Right ventricle myocardium inferior (tissue), 1 donor: ENCODE data around the gene CBL. TPM values are rescaled to one million over a fixed set of nuclear protein-coding genes. Genes with fewer than 3 reads are reported as not detected.
A peak's percentile ranks its signal among the peaks of the same experiment; 100 is the strongest.

ENCODE experiments used
- ATAC-seq: fragments of 200-7000 bp; cut with Tn5 transposase; one replicate; pipeline ENCODE4 v1.9.1; 2020; ENCODE audit warnings: mild to moderate bottlenecking, moderate library complexity
- DNase-seq: peaks from one replicate; pipeline ENCODE4 v3.0.0; 2021; ENCODE audit errors: missing footprints
- intact Hi-C: fragments of 100-400 bp; cut with DNase I; formaldehyde crosslinking; loops from one replicate; pipeline ENCODE4 v1.11.0; 2022
- total RNA-seq: library from RNA; stranded (reverse); fragmentation: NEBNext Ultra II Directional; extraction: Animal tissue kit (Norgen Biotek cat#: 25700); gene quantifications from one replicate; pipeline ENCODE4 v1.2.1, GENCODE V29; 2021
- donor health status: DM: no; HTN: yes; CAD: no; lungs with severe emphysema.

Gene CBL
- total RNA-seq, 1 donor from 2014 or later, result 7.1 TPM

GRCh38 chr11:119316729-119317591 lies 110.8 kb downstream of the CBL start, which contains the start of gene MCAM:
MCAM (minus strand) TSS chr11:119317130; CDS start chr11:119317101, 29 bp downstream.
- peak; percentile 38 for ATAC-seq
- intact Hi-C loops, result loop anchor here (2.0 kb wide), 1 partner anchor 112 kb away; no protein-coding TSS in a partner anchor
- DNase-seq, result no peak

GRCh38 chr11:119317592-119318239 lies 111.6 kb downstream of the CBL start:
- intact Hi-C loops, result loop anchor here (2.0 kb wide), 1 partner anchor 113 kb away; no protein-coding TSS in a partner anchor

GRCh38 chr11:119318240-119319135 lies 112.3 kb downstream of the CBL start:
- intact Hi-C loops, result no loop called here
- DNase-seq (no peak), ATAC-seq (no peak)

More at GRCh38 chr11:119317592-119318239, 111.6 kb downstream of the CBL start:
- ATAC-seq (no peak), DNase-seq (no peak)

- intact Hi-C loops, result no loop called here
These were observed 113.1 kb downstream of the CBL start for GRCh38 chr11:119319136-119319699.

GRCh38 chr11:119319700-119320239 lies 113.6 kb downstream of the CBL start:
- intact Hi-C loops, result loop anchor here (5.0 kb wide), 2 partner anchors 52 to 212 kb away; partner anchors contain the start of gene C2CD2L
- ATAC-seq (no peak), DNase-seq (no peak)

More at GRCh38 chr11:119319136-119319699, 113.1 kb downstream of the CBL start:
- ATAC-seq (no peak), DNase-seq (no peak)

GRCh38 chr11:119320240-119320775 lies 114.2 kb downstream of the CBL start:
- DNase-seq (peak; percentile 60), ATAC-seq (no peak)
- intact Hi-C loops, result loop anchor here (5.0 kb wide), 2 partner anchors 53 to 213 kb away; partner anchors contain the start of gene C2CD2L

- peak; percentile 37 for ATAC-seq
- peak; percentile 61 for DNase-seq
- intact Hi-C loops, result loop anchor here (5.0 kb wide), 2 partner anchors 54 to 214 kb away; partner anchors contain the start of gene C2CD2L
These were observed 114.8 kb downstream of the CBL start for GRCh38 chr11:119320776-119321524.

- no peak for ATAC-seq
- no peak for DNase-seq
- intact Hi-C loops, result loop anchor here (5.0 kb wide), 2 partner anchors 55 to 215 kb away; partner anchors contain the start of gene C2CD2L
These were observed 116.2 kb downstream of the CBL start for GRCh38 chr11:119322360-119322739.

- ATAC-seq, result no peak
- intact Hi-C loops, result loop anchor here (5.0 kb wide), 2 partner anchors 56 to 216 kb away; partner anchors contain the start of gene C2CD2L
- DNase-seq, result peak; percentile 8
These were observed 116.9 kb downstream of the CBL start for GRCh38 chr11:119322921-119323531.

- peak; percentile 85 for DNase-seq
- no peak for ATAC-seq
- intact Hi-C loops, result loop anchor here (5.0 kb wide), 2 partner anchors 56 to 216 kb away; partner anchors contain the start of gene C2CD2L
These were observed 117.4 kb downstream of the CBL start for GRCh38 chr11:119323532-119324033.

GRCh38 chr11:119324189-119324588 lies 118.0 kb downstream of the CBL start:
- ATAC-seq, result no peak
- DNase-seq, result peak; percentile 0
- intact Hi-C loops, result loop anchor here (5.0 kb wide), 2 partner anchors 57 to 217 kb away; partner anchors contain the start of gene C2CD2L

GRCh38 chr11:119329320-119329719 lies 123.2 kb downstream of the CBL start:
- DNase-seq (no peak), ATAC-seq (no peak)
- intact Hi-C loops, result no loop called here

- no peak for ATAC-seq
- intact Hi-C loops, result no loop called here
- DNase-seq, result no peak
These were observed 124.1 kb downstream of the CBL start for GRCh38 chr11:119330237-119330636.

GRCh38 chr11:119332111-119332765 lies 126.1 kb downstream of the CBL start:
- no peak for DNase-seq
- no peak for ATAC-seq
- intact Hi-C loops, result no loop called here

- ATAC-seq (peak; percentile 93), DNase-seq (peak; percentile 94)
- intact Hi-C loops, result no loop called here
These were observed 128.2 kb downstream of the CBL start, which contains the start of gene RNF26 for GRCh38 chr11:119334174-119334930. RNF26 (plus strand) TSS chr11:119334527; CDS start chr11:119335123, 596 bp downstream.
